ENCODE measurements around the gene PRKG1.

PRKG1 gene

GRCh38 chr10:51789903-51790302 is 715.6 kb downstream of the PRKG1 start:
- H3K4me2 ChIP-seq (ENCODE audit: low read depth, low read length, poor library complexity, severe bottlenecking): no peak overlapping the region
- no peaks in the 10 kb centered on the region for H3K36me3 ChIP-seq (ENCODE audit: insufficient read depth, low read length)
- H3F3A ChIP-seq (ENCODE audit: low read depth): no peaks in the 10 kb centered on the region
- H4K20me1 ChIP-seq (ENCODE audit: insufficient read depth, low read length, poor library complexity, severe bottlenecking): no peaks in the 10 kb centered on the region
- TF ChIP-seq EZH2phosphoT487 (IDR thresholded peaks at IDR 0.05; ENCODE audit: borderline replicate concordance) (no peak), CTCF (conservative IDR thresholded peaks at IDR 0.05; ENCODE audit: low read length) (no peak)
- H3K4me1 ChIP-seq (ENCODE audit: insufficient read depth, low read length, poor library complexity, severe bottlenecking): no peaks in the 10 kb centered on the region
- H2AFZ ChIP-seq (ENCODE audit: low read length): no peak overlapping the region
- no peak overlapping the region for H3K4me3 ChIP-seq (ENCODE audit: low read length, poor library complexity, severe bottlenecking)
- no peaks in the 10 kb centered on the region for H3K27me3 ChIP-seq (ENCODE audit: insufficient read depth, low read length, poor library complexity, severe bottlenecking)
- H3K9me2 ChIP-seq (replicated peaks; ENCODE audit: low read depth, low read length): no peaks in the 10 kb centered on the region
- no peaks in the 10 kb centered on the region; the same call in 1 of the 2 replicates for H3K9me3 ChIP-seq (ENCODE audit: insufficient read depth, low read depth, low read length)
- H3K9ac ChIP-seq (ENCODE audit: low read depth, low read length, poor library complexity, severe bottlenecking): no peak overlapping the region
- H3K79me2 ChIP-seq (ENCODE audit: insufficient read depth, low read length): no peaks in the 10 kb centered on the region

- Histone ChIP-seq H3K27me3 (ENCODE audit: insufficient read depth, low read length, poor library complexity, severe bottlenecking) (no peaks in the 10 kb centered on the region), H3K4me1 (ENCODE audit: insufficient read depth, low read length, poor library complexity, severe bottlenecking) (no peaks in the 10 kb centered on the region), H3K4me2 (ENCODE audit: low read depth, low read length, poor library complexity, severe bottlenecking) (no peak overlapping the region), H3K9ac (ENCODE audit: low read depth, low read length, poor library complexity, severe bottlenecking) (no peak overlapping the region), H3K4me3 (ENCODE audit: low read length, poor library complexity, severe bottlenecking) (no peak overlapping the region), H3K9me3 (ENCODE audit: insufficient read depth, low read depth, low read length) (no peaks in the 10 kb centered on the region; the same call in 1 of the 2 replicates), H2AFZ (ENCODE audit: low read length) (no peak overlapping the region), H3K36me3 (ENCODE audit: insufficient read depth, low read length) (no peaks in the 10 kb centered on the region), H3K9me2 (replicated peaks; ENCODE audit: low read depth, low read length) (no peaks in the 10 kb centered on the region), H3K79me2 (ENCODE audit: insufficient read depth, low read length) (no peaks in the 10 kb centered on the region), H4K20me1 (ENCODE audit: insufficient read depth, low read length, poor library complexity, severe bottlenecking) (no peaks in the 10 kb centered on the region), H3F3A (ENCODE audit: low read depth) (no peaks in the 10 kb centered on the region)
- TF ChIP-seq CTCF (conservative IDR thresholded peaks at IDR 0.05; ENCODE audit: low read length) (no peak), EZH2phosphoT487 (IDR thresholded peaks at IDR 0.05; ENCODE audit: borderline replicate concordance) (no peak)
Observed at GRCh38 chr10:51792678-51793077, 718.4 kb downstream of the PRKG1 start.

GRCh38 chr10:51800121-51800520 is 725.8 kb downstream of the PRKG1 start:
- H2AFZ ChIP-seq (ENCODE audit: low read length): no peak overlapping the region
- H3K9me2 ChIP-seq (replicated peaks; ENCODE audit: low read depth, low read length): no peaks in the 10 kb centered on the region
- no peaks in the 10 kb centered on the region for H3K79me2 ChIP-seq (ENCODE audit: insufficient read depth, low read length)
- no peaks in the 10 kb centered on the region for H4K20me1 ChIP-seq (ENCODE audit: insufficient read depth, low read length, poor library complexity, severe bottlenecking)
- H3K4me3 ChIP-seq (ENCODE audit: low read length, poor library complexity, severe bottlenecking): no peak overlapping the region
- TF ChIP-seq CTCF (conservative IDR thresholded peaks at IDR 0.05; ENCODE audit: low read length) (no peak), EZH2phosphoT487 (IDR thresholded peaks at IDR 0.05; ENCODE audit: borderline replicate concordance) (no peak)
- H3K4me2 ChIP-seq (ENCODE audit: low read depth, low read length, poor library complexity, severe bottlenecking): no peak overlapping the region
- no peak overlapping the region for H3K9ac ChIP-seq (ENCODE audit: low read depth, low read length, poor library complexity, severe bottlenecking)
- H3K36me3 ChIP-seq (ENCODE audit: insufficient read depth, low read length): no peaks in the 10 kb centered on the region
- no peaks in the 10 kb centered on the region for H3F3A ChIP-seq (ENCODE audit: low read depth)
- H3K27me3 ChIP-seq (ENCODE audit: insufficient read depth, low read length, poor library complexity, severe bottlenecking): no peaks in the 10 kb centered on the region
- H3K9me3 ChIP-seq (ENCODE audit: insufficient read depth, low read depth, low read length): no peaks in the 10 kb centered on the region
- no peaks in the 10 kb centered on the region for H3K4me1 ChIP-seq (ENCODE audit: insufficient read depth, low read length, poor library complexity, severe bottlenecking)

Measured in Loucy (cell line).